Neural crest cell (in vitro differentiated cells): Measurements from ENCODE around the gene BIRC6. TPM values are rescaled to one million over a fixed set of nuclear protein-coding genes. Genes with fewer than 3 reads are reported as not detected.

Experiments used
- DNase-seq: peaks from one replicate; pipeline ENCODE4 v3.0.0; 2021; ENCODE audit warnings: low read depth, mixed read lengths, low spot score
- H3K27ac Mint-ChIP-seq: one replicate; pipeline ENCODE4 v1.8.0; 2021; ENCODE audit warnings: mild to moderate bottlenecking, mixed read lengths; ENCODE audit not compliant: unreplicated experiment
- H3K27me3 Mint-ChIP-seq: 2 replicates; pipeline ENCODE4 v1.8.0; 2021; ENCODE audit warnings: low read depth, mild to moderate bottlenecking, mixed read lengths
- H3K36me3 Mint-ChIP-seq: 2 replicates; pipeline ENCODE4 v1.8.0; 2021; ENCODE audit warnings: low read depth, mild to moderate bottlenecking, mixed read lengths
- H3K4me1 Mint-ChIP-seq: 2 replicates; pipeline ENCODE4 v1.8.0; 2021; ENCODE audit warnings: mixed read lengths
- H3K4me3 Mint-ChIP-seq: one replicate; pipeline ENCODE4 v1.8.0; 2021; ENCODE audit warnings: mild to moderate bottlenecking, mixed read lengths
- H3K9me3 Mint-ChIP-seq: 2 replicates; pipeline ENCODE4 v1.8.0; 2021; ENCODE audit warnings: mixed read lengths
- total RNA-seq: library from RNA; stranded (reverse); gene quantifications from 2 replicates; pipeline ENCODE4 v1.2.1, GENCODE V29; 2021
- TF ChIP-seq, protein P1 (sequence below): fragments of 200-600 bp; sonication (generic); conservative IDR thresholded peaks from 2 replicates; pipeline ENCODE4 v1.5.0; 2021; ENCODE audit warnings: antibody characterized with exemption, mild to moderate bottlenecking

The BIRC6 gene
- total RNA-seq, 1 donor from 2014 or later = 76.8 TPM

GRCh38 chr2:32372519-32373182 is 15.8 kb downstream of the BIRC6 start:
- H3K27me3 Mint-ChIP-seq = no peaks in the 10 kb centered on the region
- no peaks in the 10 kb centered on the region for H3K9me3 Mint-ChIP-seq
- TF ChIP-seq, protein P1, sequence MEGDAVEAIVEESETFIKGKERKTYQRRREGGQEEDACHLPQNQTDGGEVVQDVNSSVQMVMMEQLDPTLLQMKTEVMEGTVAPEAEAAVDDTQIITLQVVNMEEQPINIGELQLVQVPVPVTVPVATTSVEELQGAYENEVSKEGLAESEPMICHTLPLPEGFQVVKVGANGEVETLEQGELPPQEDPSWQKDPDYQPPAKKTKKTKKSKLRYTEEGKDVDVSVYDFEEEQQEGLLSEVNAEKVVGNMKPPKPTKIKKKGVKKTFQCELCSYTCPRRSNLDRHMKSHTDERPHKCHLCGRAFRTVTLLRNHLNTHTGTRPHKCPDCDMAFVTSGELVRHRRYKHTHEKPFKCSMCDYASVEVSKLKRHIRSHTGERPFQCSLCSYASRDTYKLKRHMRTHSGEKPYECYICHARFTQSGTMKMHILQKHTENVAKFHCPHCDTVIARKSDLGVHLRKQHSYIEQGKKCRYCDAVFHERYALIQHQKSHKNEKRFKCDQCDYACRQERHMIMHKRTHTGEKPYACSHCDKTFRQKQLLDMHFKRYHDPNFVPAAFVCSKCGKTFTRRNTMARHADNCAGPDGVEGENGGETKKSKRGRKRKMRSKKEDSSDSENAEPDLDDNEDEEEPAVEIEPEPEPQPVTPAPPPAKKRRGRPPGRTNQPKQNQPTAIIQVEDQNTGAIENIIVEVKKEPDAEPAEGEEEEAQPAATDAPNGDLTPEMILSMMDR = no peak
- no peak overlapping the region for H3K4me3 Mint-ChIP-seq
- no peaks in the 10 kb centered on the region for H3K36me3 Mint-ChIP-seq
- DNase-seq = no peak
- peaks cover 16% of the 10 kb centered on the region for H3K4me1 Mint-ChIP-seq
- H3K27ac Mint-ChIP-seq = no peak overlapping the region

DNA sequence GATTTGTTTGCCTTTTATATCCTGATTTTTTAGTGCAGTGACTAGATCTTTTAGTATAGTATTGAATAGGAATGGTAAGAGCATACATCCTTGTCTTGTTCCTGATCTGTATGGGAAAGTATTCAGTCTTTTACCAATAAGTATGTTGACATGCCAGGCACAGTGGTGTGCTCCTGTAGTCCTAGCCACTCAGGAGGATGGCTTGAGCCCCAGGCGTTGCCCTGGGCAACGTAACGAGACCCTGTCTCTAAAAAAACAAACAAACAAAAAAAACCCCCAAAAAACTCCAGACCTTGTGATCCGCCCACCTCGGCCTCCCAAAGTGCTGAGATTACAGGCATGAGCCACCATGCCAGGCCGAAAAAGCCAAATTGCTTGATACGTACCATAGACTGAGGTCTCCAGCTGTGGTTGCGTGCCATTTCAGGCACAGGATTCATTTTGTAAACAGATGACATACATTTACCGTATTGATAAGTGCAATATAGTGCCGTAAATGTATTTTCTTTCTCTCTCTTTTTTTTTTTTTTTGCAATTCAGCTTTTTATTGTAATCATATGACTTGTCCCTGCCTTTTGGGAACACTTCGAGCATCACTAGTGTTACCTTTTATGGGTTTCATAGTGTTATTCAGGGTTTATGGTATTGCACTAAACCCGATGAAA is 18.5 kb downstream of the BIRC6 start:
- no peaks in the 10 kb centered on the region for H3K27me3 Mint-ChIP-seq
- H3K27ac Mint-ChIP-seq = no peak overlapping the region
- DNase-seq = no peak

DNA sequence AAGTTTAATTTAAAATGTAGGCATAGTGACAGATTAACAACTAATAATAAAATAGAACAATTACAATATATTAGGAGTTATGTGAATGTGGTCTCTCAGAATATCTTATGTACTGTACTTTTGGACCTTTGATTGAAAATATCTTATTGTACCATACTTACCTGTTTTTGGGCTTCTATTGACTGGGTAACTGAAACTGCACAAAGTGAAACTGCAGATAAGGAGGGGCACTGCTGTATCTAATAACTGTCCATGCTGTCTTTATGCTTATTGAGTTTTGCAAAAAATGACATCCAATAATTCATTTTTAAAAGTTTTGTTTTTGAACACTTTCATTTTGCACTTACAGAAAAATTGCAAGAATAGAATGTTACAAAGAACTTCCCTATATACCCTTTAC is 19.9 kb downstream of the BIRC6 start:
- Mint-ChIP-seq H3K4me3 (no peak overlapping the region), H3K36me3 (peaks cover 2% of the 10 kb centered on the region), H3K9me3 (no peaks in the 10 kb centered on the region), H3K27ac (no peak overlapping the region), H3K27me3 (no peaks in the 10 kb centered on the region), H3K4me1 (peaks cover 16% of the 10 kb centered on the region)
- TF ChIP-seq, protein P1 = no peak
- DNase-seq = no peak

More for the DNA sequence above, 18.5 kb downstream of the BIRC6 start:
- Mint-ChIP-seq H3K4me3 (no peak overlapping the region), H3K4me1 (peaks cover 16% of the 10 kb centered on the region), H3K36me3 (no peaks in the 10 kb centered on the region), H3K9me3 (no peaks in the 10 kb centered on the region)
- TF ChIP-seq, protein P1 = no peak

DNA sequence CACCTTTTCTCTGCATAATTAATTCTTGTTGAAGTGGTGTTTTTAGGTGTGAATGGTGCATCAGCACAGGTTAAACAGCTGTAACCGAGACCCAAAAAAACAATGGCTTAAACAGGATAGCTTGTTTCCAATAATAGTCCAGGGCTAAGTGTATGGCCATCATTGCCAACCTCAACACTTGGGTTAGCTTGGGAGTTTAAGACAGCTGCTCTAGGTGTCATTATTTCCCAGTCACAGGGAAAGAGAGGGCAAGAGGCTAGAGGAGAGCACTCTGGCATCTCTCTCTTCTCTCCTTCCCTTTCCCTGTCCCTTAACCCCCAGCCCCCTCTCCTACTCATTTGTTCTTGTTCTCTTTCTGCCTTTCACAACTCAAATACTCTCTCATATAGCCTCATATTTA is 21.1 kb downstream of the BIRC6 start:
- Mint-ChIP-seq H3K9me3 (no peaks in the 10 kb centered on the region), H3K4me1 (peaks cover 16% of the 10 kb centered on the region), H3K27ac (no peak overlapping the region), H3K36me3 (peaks cover 8% of the 10 kb centered on the region), H3K27me3 (no peaks in the 10 kb centered on the region), H3K4me3 (no peak overlapping the region)
- TF ChIP-seq, protein P1 = no peak
- no peak for DNase-seq

GRCh38 chr2:32379352-32379751 is 22.5 kb downstream of the BIRC6 start:
- Mint-ChIP-seq H3K36me3 (peaks cover 10% of the 10 kb centered on the region), H3K9me3 (no peaks in the 10 kb centered on the region), H3K4me3 (no peak overlapping the region), H3K27ac (no peak overlapping the region), H3K4me1 (peaks cover 8% of the 10 kb centered on the region), H3K27me3 (no peaks in the 10 kb centered on the region)
- no peak for DNase-seq
- TF ChIP-seq, protein P1 = no peak
